Astrocyte (in vitro differentiated cells and primary cell): ENCODE results near the gene GPRC5D. TPM values are rescaled to one million over a fixed set of nuclear protein-coding genes. Genes with fewer than 3 reads are reported as not detected.

ENCODE experiments used
- DNase-seq: peaks from one replicate; pipeline ENCODE4 v3.0.0-alpha.2; 2010; ENCODE audit warnings: low read depth
- FAIRE-seq: peaks from 2 replicates; lab custom pipeline; 2011; peaks lifted over from hg19 to GRCh38; lab: Jason Lieb, UNC
- H2AFZ ChIP-seq: 2 replicates; pipeline ENCODE4 v1.6.0; 2012; ENCODE audit warnings: low read depth, low read length, inconsistent platforms
- H3K27ac ChIP-seq: 2 replicates; pipeline ENCODE4 v1.5.1; 2011; ENCODE audit warnings: low read depth, low read length, inconsistent platforms
- H3K27me3 ChIP-seq: 2 replicates; pipeline ENCODE4 v1.6.0; 2011; ENCODE audit warnings: low read length, inconsistent platforms; ENCODE audit not compliant: insufficient read depth
- H3K36me3 ChIP-seq: 2 replicates; pipeline ENCODE4 v1.5.1; 2011; ENCODE audit warnings: low read length, inconsistent platforms; ENCODE audit not compliant: insufficient read depth
- H3K4me1 ChIP-seq: 2 replicates; pipeline ENCODE4 v1.5.1; 2011; ENCODE audit warnings: low read length, inconsistent platforms; ENCODE audit not compliant: insufficient read depth
- H3K4me2 ChIP-seq: 2 replicates; pipeline ENCODE4 v1.6.0; 2012; ENCODE audit warnings: low read length, inconsistent platforms
- H3K4me3 ChIP-seq: 2 replicates; pipeline ENCODE4 v1.5.1; 2011; ENCODE audit warnings: low read depth, mild to moderate bottlenecking, low read length, inconsistent platforms; ENCODE audit not compliant: insufficient read depth
- H3K79me2 ChIP-seq: 2 replicates; pipeline ENCODE4 v1.6.0; 2012; ENCODE audit warnings: mild to moderate bottlenecking, low read length, inconsistent platforms; ENCODE audit not compliant: insufficient read depth
- H3K9ac ChIP-seq: 2 replicates; pipeline ENCODE4 v1.6.0; 2012; ENCODE audit warnings: mild to moderate bottlenecking, low read length, inconsistent platforms
- H3K9me3 ChIP-seq: 2 replicates; pipeline ENCODE4 v1.5.1; 2012; ENCODE audit warnings: low read depth, mild to moderate bottlenecking, low read length, inconsistent platforms; ENCODE audit not compliant: insufficient read depth
- H4K20me1 ChIP-seq: 2 replicates; pipeline ENCODE4 v1.6.0; 2012; ENCODE audit warnings: low read length, inconsistent platforms; ENCODE audit not compliant: insufficient read depth
- H3K27ac Mint-ChIP-seq: one replicate; pipeline ENCODE4 v1.8.0; 2021; ENCODE audit warnings: mild to moderate bottlenecking, mixed read lengths; ENCODE audit not compliant: unreplicated experiment
- H3K27me3 Mint-ChIP-seq: one replicate; pipeline ENCODE4 v1.8.0; 2021; ENCODE audit warnings: low read depth, mixed read lengths; ENCODE audit not compliant: unreplicated experiment
- H3K36me3 Mint-ChIP-seq: one replicate; pipeline ENCODE4 v1.8.0; 2021; ENCODE audit warnings: low read depth, mixed read lengths; ENCODE audit not compliant: unreplicated experiment
- H3K4me1 Mint-ChIP-seq: one replicate; pipeline ENCODE4 v1.8.0; 2021; ENCODE audit warnings: low read depth, mixed read lengths; ENCODE audit not compliant: unreplicated experiment
- H3K4me3 Mint-ChIP-seq: one replicate; pipeline ENCODE4 v1.8.0; 2021; ENCODE audit warnings: mild to moderate bottlenecking, moderate library complexity, mixed read lengths; ENCODE audit not compliant: unreplicated experiment
- H3K9me3 Mint-ChIP-seq: one replicate; pipeline ENCODE4 v1.8.0; 2021; ENCODE audit warnings: mild to moderate bottlenecking, mixed read lengths; ENCODE audit not compliant: unreplicated experiment
- EZH2 ChIP-seq: IDR thresholded peaks from 2 replicates; pipeline ENCODE4 v1.6.1; 2012; ENCODE audit warnings: mild to moderate bottlenecking, low read length, inconsistent platforms; ENCODE audit not compliant: insufficient read depth
- total RNA-seq: library from RNA; stranded (reverse); gene quantifications from 2 replicates; pipeline ENCODE4 v1.2.1, GENCODE V29; 2021
- TF ChIP-seq, protein P1 (sequence below): IDR thresholded peaks from 2 replicates; pipeline ENCODE4 v1.5.1; 2011; ENCODE audit warnings: low read depth, mild to moderate bottlenecking, inconsistent platforms, low read length, moderate library complexity; ENCODE audit not compliant: insufficient read depth

The GPRC5D gene
- total RNA-seq, 1 donor from 2014 or later = not detected

DNA sequence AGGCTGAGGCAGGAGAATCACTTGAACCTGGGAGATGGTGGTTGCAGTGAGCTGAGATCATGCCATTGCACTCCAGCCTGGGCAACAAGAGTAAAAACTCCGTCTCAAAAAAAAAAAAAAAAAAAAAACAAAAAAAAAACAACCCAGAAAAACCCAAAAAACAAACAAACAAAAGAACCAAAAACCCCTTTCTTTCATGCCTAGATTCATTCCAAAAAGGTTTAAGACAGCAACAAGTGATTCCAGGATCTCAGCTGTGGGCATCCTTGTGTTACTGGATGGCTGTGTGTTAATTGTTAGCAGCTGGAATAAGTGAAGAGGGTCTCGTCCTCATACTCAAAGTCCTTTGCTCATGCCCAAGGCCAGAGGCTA, 51.2 kb downstream of the GPRC5D start:
- DNase-seq (no peak), FAIRE-seq (no peak)
- Histone ChIP-seq H3K9ac (peak overlapping the region; percentile 78), H3K27me3 (no peaks in the 10 kb centered on the region), H3K27ac (peak overlapping the region; percentile 85), H3K4me2 (peak overlapping the region; percentile 75), H3K4me1 (peaks cover 41% of the 10 kb centered on the region), H3K4me3 (no peak overlapping the region), H3K9me3 (no peaks in the 10 kb centered on the region), H3K79me2 (no peaks in the 10 kb centered on the region), H3K36me3 (no peaks in the 10 kb centered on the region), H4K20me1 (no peaks in the 10 kb centered on the region), H2AFZ (no peak overlapping the region)
- H3K9me3 Mint-ChIP-seq = no peaks in the 10 kb centered on the region
- no peaks in the 10 kb centered on the region for H3K27me3 Mint-ChIP-seq
- H3K27ac Mint-ChIP-seq = no peak overlapping the region
- H3K4me3 Mint-ChIP-seq = no peak overlapping the region
- H3K36me3 Mint-ChIP-seq = peaks cover 2% of the 10 kb centered on the region
- no peak for TF ChIP-seq EZH2
- TF ChIP-seq, protein P1, sequence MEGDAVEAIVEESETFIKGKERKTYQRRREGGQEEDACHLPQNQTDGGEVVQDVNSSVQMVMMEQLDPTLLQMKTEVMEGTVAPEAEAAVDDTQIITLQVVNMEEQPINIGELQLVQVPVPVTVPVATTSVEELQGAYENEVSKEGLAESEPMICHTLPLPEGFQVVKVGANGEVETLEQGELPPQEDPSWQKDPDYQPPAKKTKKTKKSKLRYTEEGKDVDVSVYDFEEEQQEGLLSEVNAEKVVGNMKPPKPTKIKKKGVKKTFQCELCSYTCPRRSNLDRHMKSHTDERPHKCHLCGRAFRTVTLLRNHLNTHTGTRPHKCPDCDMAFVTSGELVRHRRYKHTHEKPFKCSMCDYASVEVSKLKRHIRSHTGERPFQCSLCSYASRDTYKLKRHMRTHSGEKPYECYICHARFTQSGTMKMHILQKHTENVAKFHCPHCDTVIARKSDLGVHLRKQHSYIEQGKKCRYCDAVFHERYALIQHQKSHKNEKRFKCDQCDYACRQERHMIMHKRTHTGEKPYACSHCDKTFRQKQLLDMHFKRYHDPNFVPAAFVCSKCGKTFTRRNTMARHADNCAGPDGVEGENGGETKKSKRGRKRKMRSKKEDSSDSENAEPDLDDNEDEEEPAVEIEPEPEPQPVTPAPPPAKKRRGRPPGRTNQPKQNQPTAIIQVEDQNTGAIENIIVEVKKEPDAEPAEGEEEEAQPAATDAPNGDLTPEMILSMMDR = no peak
- H3K4me1 Mint-ChIP-seq = peaks cover 28% of the 10 kb centered on the region

DNA sequence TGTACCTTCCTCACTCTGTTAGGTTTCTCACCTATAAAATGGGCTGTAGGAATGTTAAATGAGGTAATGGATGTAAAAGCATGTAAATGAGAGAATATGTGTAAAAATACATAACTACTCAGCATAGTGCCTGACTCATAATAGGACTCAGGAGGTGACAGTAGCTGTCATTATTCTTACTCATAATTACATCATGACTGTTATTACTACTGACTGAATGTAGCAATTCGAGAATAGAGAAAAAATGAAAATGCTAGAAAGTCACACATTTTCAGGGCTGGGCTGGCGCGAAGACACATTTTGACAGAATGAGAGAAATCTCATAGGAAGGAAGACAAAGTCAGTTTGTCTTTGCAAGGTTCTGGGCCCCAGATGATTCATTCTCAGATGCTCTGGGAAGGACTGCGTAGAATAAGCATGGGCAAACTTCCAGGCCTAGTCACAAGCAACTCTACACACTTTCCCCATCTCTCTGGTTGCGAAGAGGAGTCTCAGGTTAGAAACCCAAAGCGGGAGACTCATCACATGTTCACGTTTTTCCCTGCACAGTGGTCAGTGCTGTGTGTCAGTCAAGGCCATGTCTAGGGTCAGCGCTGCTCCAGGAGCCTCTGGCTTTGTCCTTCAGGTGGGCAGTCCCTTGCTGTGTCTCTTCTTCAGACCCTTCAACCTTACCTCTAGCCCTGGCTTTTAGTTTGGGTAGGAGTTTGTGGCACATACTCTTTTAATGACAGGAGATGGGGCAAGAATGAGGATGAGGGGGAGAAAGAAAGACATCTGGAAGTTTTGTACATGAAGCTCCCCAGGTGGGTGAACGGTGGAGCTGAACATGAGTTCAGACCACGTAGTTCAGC, 52.2 kb downstream of the GPRC5D start:
- H3K4me1 Mint-ChIP-seq = peaks cover 28% of the 10 kb centered on the region
- peak; percentile 75 for FAIRE-seq
- Histone ChIP-seq H3K4me3 (peak overlapping the region; percentile 3), H3K4me2 (peak overlapping the region; percentile 66), H3K79me2 (no peaks in the 10 kb centered on the region), H3K9me3 (no peaks in the 10 kb centered on the region), H2AFZ (no peak overlapping the region), H3K27ac (peak overlapping the region; percentile 95), H3K9ac (peak overlapping the region; percentile 80), H3K36me3 (no peaks in the 10 kb centered on the region), H3K4me1 (peaks cover 41% of the 10 kb centered on the region), H3K27me3 (no peaks in the 10 kb centered on the region), H4K20me1 (no peaks in the 10 kb centered on the region)
- no peak overlapping the region for H3K4me3 Mint-ChIP-seq
- no peaks in the 10 kb centered on the region for H3K9me3 Mint-ChIP-seq
- peak overlapping the region; percentile 89 for H3K27ac Mint-ChIP-seq
- peak; percentile 95 for DNase-seq
- no peaks in the 10 kb centered on the region for H3K27me3 Mint-ChIP-seq
- TF ChIP-seq, protein P1 = no peak
- TF ChIP-seq EZH2 = no peak
- peaks cover 2% of the 10 kb centered on the region for H3K36me3 Mint-ChIP-seq

DNA sequence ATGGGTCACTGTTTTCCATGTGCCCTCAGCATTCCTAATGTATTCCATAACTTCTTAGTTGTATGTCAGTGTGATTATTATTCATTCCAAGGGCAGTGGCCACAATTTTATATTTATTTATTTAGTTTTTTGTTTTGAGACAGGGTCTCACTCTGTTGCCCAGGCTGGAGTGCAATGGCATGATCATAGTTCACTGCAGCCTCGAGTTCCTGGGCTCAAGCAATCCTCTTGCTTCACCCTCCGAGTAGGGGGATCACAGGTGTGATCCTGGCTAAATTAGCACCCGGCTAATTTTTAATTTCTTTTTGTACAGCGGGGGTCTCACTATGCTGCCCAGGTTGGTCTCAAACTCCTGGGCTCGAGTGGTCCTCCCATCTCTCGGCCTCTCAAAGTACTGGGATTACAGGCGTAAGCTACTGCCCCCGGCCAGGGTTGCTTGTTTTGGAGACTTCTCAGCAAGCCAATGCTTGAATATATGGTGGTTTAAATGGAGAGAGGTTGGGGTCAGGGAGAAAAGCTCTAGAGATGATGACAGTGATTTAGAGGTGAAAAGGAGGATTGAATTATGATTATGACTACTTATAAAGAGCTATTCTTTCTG, 53.0 kb downstream of the GPRC5D start:
- Histone ChIP-seq H2AFZ (no peak overlapping the region), H3K79me2 (peaks cover 2% of the 10 kb centered on the region), H3K9me3 (no peaks in the 10 kb centered on the region), H4K20me1 (no peaks in the 10 kb centered on the region), H3K27ac (peak overlapping the region; percentile 95), H3K4me1 (peaks cover 41% of the 10 kb centered on the region), H3K27me3 (no peaks in the 10 kb centered on the region), H3K36me3 (no peaks in the 10 kb centered on the region), H3K4me3 (no peak overlapping the region), H3K9ac (peak overlapping the region; percentile 80), H3K4me2 (peak overlapping the region; percentile 66)
- H3K9me3 Mint-ChIP-seq = no peaks in the 10 kb centered on the region
- no peak overlapping the region for H3K4me3 Mint-ChIP-seq
- H3K27ac Mint-ChIP-seq = peak overlapping the region; percentile 89
- TF ChIP-seq, protein P1 = no peak
- no peak for TF ChIP-seq EZH2
- FAIRE-seq = no peak
- H3K4me1 Mint-ChIP-seq = peaks cover 28% of the 10 kb centered on the region
- DNase-seq = no peak
- peaks cover 2% of the 10 kb centered on the region for H3K36me3 Mint-ChIP-seq
- no peaks in the 10 kb centered on the region for H3K27me3 Mint-ChIP-seq
